Measurements from ENCODE around the gene MPST.

DNA sequence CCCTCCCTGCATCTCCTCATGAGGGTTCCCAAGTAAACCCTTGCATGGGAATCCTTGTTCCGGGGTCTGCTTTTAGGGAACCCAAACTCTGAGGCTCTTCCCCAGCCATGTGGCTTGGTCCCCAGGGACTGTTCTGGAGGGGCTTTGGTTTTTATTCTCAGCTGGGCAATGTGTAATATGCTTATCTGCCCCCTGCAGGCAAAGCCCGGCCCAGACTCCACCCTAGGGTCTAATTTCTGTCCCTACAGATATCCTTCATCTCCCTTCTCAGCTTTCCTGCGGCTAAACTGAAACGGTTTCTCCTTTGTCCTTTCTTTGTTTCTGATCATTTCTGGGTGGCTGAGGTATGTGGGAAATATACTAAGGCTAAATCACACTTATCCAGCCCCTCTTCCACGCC is 37.4 kb upstream of the MPST start:
- TF ChIP-seq, protein P1, sequence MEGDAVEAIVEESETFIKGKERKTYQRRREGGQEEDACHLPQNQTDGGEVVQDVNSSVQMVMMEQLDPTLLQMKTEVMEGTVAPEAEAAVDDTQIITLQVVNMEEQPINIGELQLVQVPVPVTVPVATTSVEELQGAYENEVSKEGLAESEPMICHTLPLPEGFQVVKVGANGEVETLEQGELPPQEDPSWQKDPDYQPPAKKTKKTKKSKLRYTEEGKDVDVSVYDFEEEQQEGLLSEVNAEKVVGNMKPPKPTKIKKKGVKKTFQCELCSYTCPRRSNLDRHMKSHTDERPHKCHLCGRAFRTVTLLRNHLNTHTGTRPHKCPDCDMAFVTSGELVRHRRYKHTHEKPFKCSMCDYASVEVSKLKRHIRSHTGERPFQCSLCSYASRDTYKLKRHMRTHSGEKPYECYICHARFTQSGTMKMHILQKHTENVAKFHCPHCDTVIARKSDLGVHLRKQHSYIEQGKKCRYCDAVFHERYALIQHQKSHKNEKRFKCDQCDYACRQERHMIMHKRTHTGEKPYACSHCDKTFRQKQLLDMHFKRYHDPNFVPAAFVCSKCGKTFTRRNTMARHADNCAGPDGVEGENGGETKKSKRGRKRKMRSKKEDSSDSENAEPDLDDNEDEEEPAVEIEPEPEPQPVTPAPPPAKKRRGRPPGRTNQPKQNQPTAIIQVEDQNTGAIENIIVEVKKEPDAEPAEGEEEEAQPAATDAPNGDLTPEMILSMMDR (IDR thresholded peaks at IDR 0.05): no peak
- no peak for TF ChIP-seq POLR2A (IDR thresholded peaks at IDR 0.05)
